Stimulated activated CD8-positive, alpha-beta memory T cell treated with anti-CD3 and anti-CD28 coated beads, Interleukin-4, amount 100 ng/mL, for 1 hour (primary cell): ENCODE results near the gene ATF7.

Source experiments
- DNase-seq, 2 donors: peaks; one replicate each; pipeline ENCODE4 v3.0.0-alpha.2; 2020; ENCODE audit warnings: low read depth in 2 of 2, low spot score in 1 of 2

Gene ATF7

GRCh38 chr12:53532021-53532420 lies 94.2 kb downstream of the ATF7 start:
- DNase-seq = no peak

- DNase-seq = no peak
These were observed 95.3 kb downstream of the ATF7 start for GRCh38 chr12:53530920-53531319.

GRCh38 chr12:53530061-53530460 lies 96.1 kb downstream of the ATF7 start:
- DNase-seq = no peak

GRCh38 chr12:53524476-53524875 lies 101.7 kb downstream of the ATF7 start:
- DNase-seq = no peak

- DNase-seq = no peak
These were observed 103.1 kb downstream of the ATF7 start for GRCh38 chr12:53523131-53523530.

- no peak for DNase-seq
These were observed 107.8 kb downstream of the ATF7 start for GRCh38 chr12:53518381-53518780.

- DNase-seq = no peak
These were observed 109.3 kb downstream of the ATF7 start for GRCh38 chr12:53516758-53517455.

- no peak for DNase-seq
These were observed 110.9 kb downstream of the ATF7 start for GRCh38 chr12:53515291-53515680.

- no peak for DNase-seq
These were observed 111.4 kb downstream of the ATF7 start for GRCh38 chr12:53514628-53515290.

GRCh38 chr12:53513712-53514410 lies 112.3 kb downstream of the ATF7 start:
- no peak for DNase-seq

- no peak for DNase-seq
These were observed 115.9 kb downstream of the ATF7 start for GRCh38 chr12:53510181-53510812.

GRCh38 chr12:53508534-53509170 lies 117.5 kb downstream of the ATF7 start:
- DNase-seq = peak; percentile 57 to 66

- no peak for DNase-seq
These were observed 118.6 kb downstream of the ATF7 start for GRCh38 chr12:53507603-53507885.

GRCh38 chr12:53506881-53507602 lies 119.1 kb downstream of the ATF7 start, which contains the start of gene NPFF:
TSS of gene NPFF (minus strand) at chr12:53507484. CDS start at chr12:53507474, 10 bp downstream.
- no peak for DNase-seq

- no peak for DNase-seq
These were observed 119.8 kb downstream of the ATF7 start for GRCh38 chr12:53506450-53506785.

GRCh38 chr12:53505555-53506449 lies 120.4 kb downstream of the ATF7 start:
- DNase-seq = no peak

- DNase-seq = no peak
These were observed 121.1 kb downstream of the ATF7 start for GRCh38 chr12:53505086-53505485.

- no peak for DNase-seq
These were observed 121.9 kb downstream of the ATF7 start for GRCh38 chr12:53504004-53504920.
